ENCODE results near the gene LGR6. TPM values are rescaled to one million over a fixed set of nuclear protein-coding genes. Genes with fewer than 3 reads are reported as not detected.

The LGR6 gene
- total RNA-seq, 1 experiment from 2014 or later = 0.08 TPM

- no TSS peak for BruUV-seq (replicated peaks)
- no peak for ATAC-seq
- no peaks in the 10 kb centered on the region for H3K36me3 ChIP-seq (ENCODE audit: control insufficient read depth, insufficient read depth, low read length)
- POLR2A ChIA-PET = no interaction called here
- intact Hi-C loops (cut with micrococcal nuclease; ENCODE audit: unreplicated experiment) (no loop called here), in situ Hi-C loops (cut with HindIII; ENCODE audit: low pct_unique_long_range_greater_than_20kb, low sequenced_read_pairs) (no loop called here)
- no peaks in the 10 kb centered on the region for H3K9me3 ChIP-seq (ENCODE audit: control insufficient read depth, insufficient read depth, low read depth, low read length)
- no peaks in the 10 kb centered on the region for H3K27me3 ChIP-seq (ENCODE audit: control insufficient read depth, insufficient read depth, low read length)
- H3K27ac ChIP-seq (ENCODE audit: low read length) = no peak overlapping the region
- H3K4me1 ChIP-seq (ENCODE audit: control insufficient read depth, insufficient read depth, low read length) = peaks cover 24% of the 10 kb centered on the region
- TF ChIP-seq, protein P1, sequence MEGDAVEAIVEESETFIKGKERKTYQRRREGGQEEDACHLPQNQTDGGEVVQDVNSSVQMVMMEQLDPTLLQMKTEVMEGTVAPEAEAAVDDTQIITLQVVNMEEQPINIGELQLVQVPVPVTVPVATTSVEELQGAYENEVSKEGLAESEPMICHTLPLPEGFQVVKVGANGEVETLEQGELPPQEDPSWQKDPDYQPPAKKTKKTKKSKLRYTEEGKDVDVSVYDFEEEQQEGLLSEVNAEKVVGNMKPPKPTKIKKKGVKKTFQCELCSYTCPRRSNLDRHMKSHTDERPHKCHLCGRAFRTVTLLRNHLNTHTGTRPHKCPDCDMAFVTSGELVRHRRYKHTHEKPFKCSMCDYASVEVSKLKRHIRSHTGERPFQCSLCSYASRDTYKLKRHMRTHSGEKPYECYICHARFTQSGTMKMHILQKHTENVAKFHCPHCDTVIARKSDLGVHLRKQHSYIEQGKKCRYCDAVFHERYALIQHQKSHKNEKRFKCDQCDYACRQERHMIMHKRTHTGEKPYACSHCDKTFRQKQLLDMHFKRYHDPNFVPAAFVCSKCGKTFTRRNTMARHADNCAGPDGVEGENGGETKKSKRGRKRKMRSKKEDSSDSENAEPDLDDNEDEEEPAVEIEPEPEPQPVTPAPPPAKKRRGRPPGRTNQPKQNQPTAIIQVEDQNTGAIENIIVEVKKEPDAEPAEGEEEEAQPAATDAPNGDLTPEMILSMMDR (IDR thresholded peaks at IDR 0.05) = no peak
- no peak for TF ChIP-seq SIN3A (IDR thresholded peaks at IDR 0.05; ENCODE audit: borderline replicate concordance, insufficient read depth, low read depth, low read length)
- no peak for TF ChIP-seq POLR2AphosphoS5 (IDR thresholded peaks at IDR 0.05; ENCODE audit: low read depth, low read length)
- TF ChIP-seq REST (IDR thresholded peaks at IDR 0.05; ENCODE audit: insufficient read depth in 1 of 2, low read depth in 2 of 2, low read length in 1 of 2) = no peak
- no peak for TF ChIP-seq TCF7L2 (IDR thresholded peaks at IDR 0.05; ENCODE audit: low read depth, low read length)
- H3K4me3 ChIP-seq (ENCODE audit: low read depth in 2 of 2, low read length in 2 of 2) = no peak overlapping the region
- no peak for DNase-seq (ENCODE audit: low read depth, low spot score)
- CTCF ChIA-PET = no interaction called here
Observed at GRCh38 chr1:202233804-202234203, 40.2 kb downstream of the LGR6 start.

- no TSS peak for BruUV-seq (replicated peaks)
- no peak for ATAC-seq
- no peaks in the 10 kb centered on the region for H3K9me3 ChIP-seq (ENCODE audit: control insufficient read depth, insufficient read depth, low read depth, low read length)
- DNase-seq (ENCODE audit: low read depth, low spot score) = no peak
- no peak overlapping the region for H3K4me3 ChIP-seq (ENCODE audit: low read depth in 2 of 2, low read length in 2 of 2)
- H3K4me1 ChIP-seq (ENCODE audit: control insufficient read depth, insufficient read depth, low read length) = peaks cover 24% of the 10 kb centered on the region
- in situ Hi-C loops (cut with HindIII; ENCODE audit: low pct_unique_long_range_greater_than_20kb, low sequenced_read_pairs) = no loop called here
- TF ChIP-seq TCF7L2 (IDR thresholded peaks at IDR 0.05; ENCODE audit: low read depth, low read length) (no peak), SIN3A (IDR thresholded peaks at IDR 0.05; ENCODE audit: borderline replicate concordance, insufficient read depth, low read depth, low read length) (no peak), POLR2AphosphoS5 (IDR thresholded peaks at IDR 0.05; ENCODE audit: low read depth, low read length) (no peak), REST (IDR thresholded peaks at IDR 0.05; ENCODE audit: insufficient read depth in 1 of 2, low read depth in 2 of 2, low read length in 1 of 2) (no peak)
- TF ChIP-seq, protein P1 (IDR thresholded peaks at IDR 0.05) = no peak
- ChIA-PET CTCF (no interaction called here), POLR2A (no interaction called here)
- H3K27me3 ChIP-seq (ENCODE audit: control insufficient read depth, insufficient read depth, low read length) = no peaks in the 10 kb centered on the region
- H3K27ac ChIP-seq (ENCODE audit: low read length) = no peak overlapping the region
- H3K36me3 ChIP-seq (ENCODE audit: control insufficient read depth, insufficient read depth, low read length) = no peaks in the 10 kb centered on the region
- intact Hi-C loops (cut with micrococcal nuclease; ENCODE audit: unreplicated experiment) = no loop called here
Observed at GRCh38 chr1:202234331-202235002, 40.9 kb downstream of the LGR6 start.

All from Panc1 (cell line).